HepG2 (cell line): ENCODE measurements around the gene DSE. TPM values are rescaled to one million over a fixed set of nuclear protein-coding genes. Genes with fewer than 3 reads are reported as not detected.

Experiments used
- ATAC-seq: fragments of 200-7000 bp; cut with Tn5 transposase; 3 replicates; pipeline ENCODE4 v1.9.1; 2020; ENCODE audit warnings: mild to moderate bottlenecking, moderate library complexity
- BruUV-seq: library from RNA; stranded (reverse); fragments of 400-500 nt; replicated peaks from 2 replicates; lab custom pipeline; 2021; lab: Mats Ljungman, UMichigan
- CTCF ChIA-PET: fragments of 300-600 bp; formaldehyde crosslinking; extraction: SDS; loops from one replicate; lab custom pipeline; 2021; ENCODE audit warnings: low total read pairs, inconsistent platforms, low intra/inter-chr PET ratio; lab: Yijun Ruan, JAX
- POLR2A ChIA-PET: fragments of 350-600 bp; sonication (Branson Sonifier 250); formaldehyde crosslinking; loops from one replicate; lab custom pipeline; 2020; ENCODE audit warnings: antibody characterized with exemption, inconsistent platforms; lab: Yijun Ruan, JAX
- DNase-seq: peaks from one replicate; pipeline ENCODE4 v3.0.0-alpha.2; 2015; ENCODE audit warnings: low spot score
- FAIRE-seq: peaks from 3 replicates; lab custom pipeline; 2011; peaks lifted over from hg19 to GRCh38; lab: Jason Lieb, UNC
- H2AFZ ChIP-seq: one replicate; pipeline ENCODE4 v1.6.1; 2011; ENCODE audit warnings: low read length, inconsistent platforms
- H3K27ac ChIP-seq: fragments of 300-600 bp; 3 replicates; pipeline ENCODE4 v1.8.0; 2011; ENCODE audit warnings: mixed run types, mild to moderate bottlenecking, mixed read lengths, low read length, inconsistent platforms; ENCODE audit not compliant: insufficient read depth; ENCODE audit errors: extremely low read length
- H3K27me3 ChIP-seq, 2 experiments: fragments of 200-600 bp in 1 of 2; 2 replicates in 1 of 2; 3 replicates in 1 of 2; pipeline versions ENCODE4 v1.6.0 to v1.8.0; 2011; ENCODE audit warnings: low read length in 2 of 2, mild to moderate bottlenecking in 2 of 2, moderate library complexity in 2 of 2, inconsistent platforms in 1 of 2; ENCODE audit not compliant: insufficient read depth in 2 of 2, control insufficient read depth in 1 of 2
- H3K36me3 ChIP-seq, 2 experiments: fragments of 200-600 bp in 1 of 2; replicated peaks in 1 of 2; 2 replicates in 1 of 2; 3 replicates in 1 of 2; pipeline versions ENCODE4 v1.5.1 to v1.8.0; 2011; ENCODE audit warnings: low read length in 2 of 2, inconsistent platforms in 1 of 2; ENCODE audit not compliant: insufficient read depth in 2 of 2, control insufficient read depth in 1 of 2
- H3K4me1 ChIP-seq: 2 replicates; pipeline ENCODE4 v1.5.1; 2012; ENCODE audit warnings: low read length, inconsistent platforms; ENCODE audit not compliant: insufficient read depth
- H3K4me2 ChIP-seq: 2 replicates; pipeline ENCODE4 v1.6.0; 2011; ENCODE audit warnings: low read depth, low read length, inconsistent platforms
- H3K4me3 ChIP-seq, 3 experiments: fragments of 200-600 bp in 1 of 3; sonication (generic), shearing (Covaris generic) in 1 of 3; replicated peaks in 1 of 3; 2 replicates each; pipeline ENCODE4 v1.5.1; 2011 to 2016; ENCODE audit warnings: low read length in 3 of 3, inconsistent platforms in 2 of 3, low read depth in 2 of 3, mild to moderate bottlenecking in 2 of 3, control low read depth in 1 of 3, mixed read lengths in 1 of 3; ENCODE audit not compliant: insufficient read depth in 1 of 3
- H3K79me2 ChIP-seq: one replicate; pipeline ENCODE4 v1.6.1; 2011; ENCODE audit warnings: low read length, inconsistent platforms; ENCODE audit not compliant: insufficient read depth
- H3K9ac ChIP-seq: 2 replicates; pipeline ENCODE4 v1.6.0; 2011; ENCODE audit warnings: mild to moderate bottlenecking, low read depth, low read length, inconsistent platforms; ENCODE audit not compliant: insufficient read depth
- H3K9me3 ChIP-seq: 2 replicates; pipeline ENCODE4 v1.5.1; 2012; ENCODE audit warnings: mild to moderate bottlenecking, low read length
- H4K20me1 ChIP-seq: 2 replicates; pipeline ENCODE4 v1.6.0; 2011; ENCODE audit warnings: inconsistent platforms, mild to moderate bottlenecking, low read length, moderate library complexity; ENCODE audit not compliant: insufficient read depth
- ASH2L ChIP-seq: fragments of 300-600, 200-600 bp; sonication (generic); IDR thresholded peaks from 2 replicates; pipeline ENCODE4 v1.7.0; 2017; ENCODE audit warnings: low read depth, mild to moderate bottlenecking, moderate library complexity, mixed read lengths, low read length; ENCODE audit not compliant: insufficient read length
- CBX2 ChIP-seq, 2 experiments: fragments of 200-600 bp in 1 of 2; sonication (generic); formaldehyde crosslinking in 1 of 2; IDR thresholded peaks; 2 replicates each; pipeline versions ENCODE4 v1.7.0 to v1.8.1; 2018 to 2022; ENCODE audit warnings: low read depth in 2 of 2, low read length in 1 of 2, mild to moderate bottlenecking in 1 of 2, missing genetic modification reagents in 1 of 2
- GZF1 ChIP-seq: sonication (generic); formaldehyde crosslinking; IDR thresholded peaks from 2 replicates; pipeline ENCODE4 v1.5.1; 2020; ENCODE audit warnings: mild to moderate bottlenecking, missing genetic modification reagents
- KLF13 ChIP-seq: sonication (generic); formaldehyde crosslinking; IDR thresholded peaks from 2 replicates; pipeline ENCODE4 v1.4.0; 2020; ENCODE audit warnings: mild to moderate bottlenecking, missing genetic modification reagents
- MTA3 ChIP-seq: sonication (generic); formaldehyde crosslinking; IDR thresholded peaks from 2 replicates; pipeline ENCODE4 v1.4.0; 2020; ENCODE audit warnings: missing genetic modification reagents
- SCMH1 ChIP-seq: sonication (generic); formaldehyde crosslinking; IDR thresholded peaks from 2 replicates; pipeline ENCODE4 v1.9.0; 2021; ENCODE audit warnings: missing genetic modification reagents, mild to moderate bottlenecking, borderline replicate concordance
- SP4 ChIP-seq: sonication (generic); formaldehyde crosslinking; IDR thresholded peaks from 2 replicates; pipeline ENCODE4 v1.8.1; 2023; ENCODE audit warnings: mild to moderate bottlenecking, missing genetic modification reagents
- ZNF17 ChIP-seq: sonication (generic); formaldehyde crosslinking; IDR thresholded peaks from 2 replicates; pipeline ENCODE4 v1.5.0; 2020; ENCODE audit warnings: mild to moderate bottlenecking, missing genetic modification reagents
- ZNF703 ChIP-seq: sonication (generic); formaldehyde crosslinking; IDR thresholded peaks from 2 replicates; pipeline ENCODE4 v1.5.1; 2020; ENCODE audit warnings: missing genetic modification reagents, mild to moderate bottlenecking, moderate library complexity, borderline replicate concordance
- ZNF713 ChIP-seq: sonication (generic); formaldehyde crosslinking; IDR thresholded peaks from 2 replicates; pipeline ENCODE4 v1.4.0; 2020; ENCODE audit warnings: mild to moderate bottlenecking, missing genetic modification reagents
- WGBS: methylation state at CpG from one replicate; pipeline ENCODE4 v1.1.6; 2017; ENCODE audit warnings: low lambda C conversion rate; 5-methylcytosine and 5-hydroxymethylcytosine counted together
- in situ Hi-C: cut with HindIII; loops from 2 replicates; pipeline ENCODE4 v1.10.0; 2017; ENCODE audit warnings: low pct_unique_long_range_greater_than_20kb; ENCODE audit not compliant: extremely low pct_ligation_motif_present
- intact Hi-C: fragments of 100-400 bp; cut with micrococcal nuclease; formaldehyde crosslinking; loops from one replicate; pipeline ENCODE4 v1.10.0; 2022; ENCODE audit not compliant: unreplicated experiment
- polyA plus RNA-seq, 8 experiments: library from polyadenylated mRNA; depleted of rRNA in 3 of 8; stranded (reverse) in 7 of 8; unstranded in 1 of 8; fragments of >200 nt; fragmentation: Illumina TruSeq in 4 of 8; extraction: Trizol in 4 of 8; gene quantifications; 2 replicates each; pipeline versions ENCODE4 v1.2.1 to v1.2.3, GENCODE V29; 2011 to 2016; ENCODE audit warnings: low read depth in 4 of 8, missing spikeins in 1 of 8, mixed read lengths in 1 of 8; ENCODE audit not compliant: insufficient read depth in 1 of 8
- total RNA-seq, 5 experiments: library from RNA; depleted of rRNA; stranded (reverse); fragments of >200 nt; fragmentation: Illumina TruSeq; extraction: Trizol; gene quantifications; 2 replicates each; pipeline ENCODE4 v1.2.3, GENCODE V29; 2016; ENCODE audit warnings: low read depth in 1 of 5
- TF ChIP-seq, protein P1 (sequence below): sonication (generic); formaldehyde crosslinking; conservative IDR thresholded peaks from 2 replicates; pipeline ENCODE4 v1.8.0; 2022; ENCODE audit warnings: missing genetic modification reagents
- TF ChIP-seq, protein P2 (sequence below): sonication (generic); formaldehyde crosslinking; IDR thresholded peaks from 2 replicates; pipeline ENCODE4 v1.4.0; 2020; ENCODE audit warnings: mild to moderate bottlenecking, missing genetic modification reagents

DSE gene
- total and polyA plus RNA-seq, 2 of the 13 experiments (the other 11 are each of a cell fraction or from before 2014, with no cell fraction given) = 2.6 to 4.6 TPM

DNA sequence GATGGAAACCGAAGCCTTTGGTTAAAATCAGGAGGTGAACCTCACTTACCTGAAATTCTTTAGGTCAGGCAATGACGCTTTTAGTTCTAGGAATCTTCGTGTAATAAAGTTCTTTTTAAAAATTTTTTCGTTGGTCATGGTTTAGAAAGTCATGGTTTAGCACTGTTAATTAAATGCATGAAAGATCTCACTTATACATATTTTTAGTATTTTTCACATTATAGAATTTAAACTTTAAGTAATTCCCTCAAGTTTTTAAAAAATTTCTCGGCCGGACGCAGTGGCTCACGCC, 1.1 kb downstream of the DSE start:
- FAIRE-seq (peak; percentile 26), ATAC-seq (no peak), DNase-seq (no peak)
- 46% methylated on average over 8 of the region's 8 CpGs for WGBS
- H3K27ac ChIP-seq = no peak overlapping the region
- peaks cover 9 to 51% of the 10 kb centered on the region in 2 experiments for H3K27me3 ChIP-seq
- H2AFZ ChIP-seq = no peak overlapping the region
- H3K9ac ChIP-seq = no peak overlapping the region
- peak overlapping the region in 2 of 3 experiments; percentile 51 to 71; a peak in 4 of 6 replicates for H3K4me3 ChIP-seq
- H3K4me2 ChIP-seq = peak overlapping the region; percentile 89
- BruUV-seq = no TSS peak
- H3K36me3 ChIP-seq = no peaks in the 10 kb centered on the region
- no peaks in the 10 kb centered on the region for H3K79me2 ChIP-seq
- in situ Hi-C loops (no loop called here), intact Hi-C loops (loop anchor here (5.0 kb wide), 1 partner anchor 80 kb away; no protein-coding TSS in a partner anchor)
- POLR2A ChIA-PET = no interaction called here
- no peaks in the 10 kb centered on the region for H3K9me3 ChIP-seq
- TF ChIP-seq SCMH1 (CRISPR knock-in tag) (0 out of 2 replicates have a peak, but pooled peaks have one; percentile 35), GZF1 (CRISPR knock-in tag) (no peak), ZNF17 (CRISPR knock-in tag) (no peak), CBX2 (IDR thresholded peaks at IDR 0.05; ENCODE audit: low read depth, low read length) (peak; percentile 96), CBX2 (CRISPR knock-in tag; IDR thresholded peaks at IDR 0.05; ENCODE audit: low read depth) (no peak), ZNF703 (CRISPR knock-in tag) (no peak)
- H4K20me1 ChIP-seq = no peaks in the 10 kb centered on the region
- H3K4me1 ChIP-seq = peaks cover 11% of the 10 kb centered on the region
- CTCF ChIA-PET = no interaction called here

DNA sequence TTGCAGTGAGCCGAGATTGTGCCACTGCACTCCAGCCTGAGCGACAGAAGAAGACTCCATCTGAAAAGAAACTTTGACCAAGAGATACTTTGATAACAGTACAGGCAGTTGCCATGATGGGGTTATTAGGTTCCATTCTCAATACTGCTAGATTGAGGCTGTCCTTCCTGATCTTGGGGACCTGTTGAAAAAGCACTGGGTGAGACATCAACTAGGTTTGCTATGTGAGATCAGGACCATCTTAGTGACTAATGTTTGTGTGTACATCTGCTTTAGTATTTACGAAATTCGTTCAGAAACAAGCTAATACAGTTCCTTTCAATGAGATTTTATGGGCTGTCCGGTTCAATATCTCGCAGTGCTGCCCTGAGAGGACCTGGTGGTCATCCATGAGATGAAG, 2.6 kb downstream of the DSE start:
- 50% methylated on average over 6 of the region's 6 CpGs for WGBS
- H4K20me1 ChIP-seq = no peaks in the 10 kb centered on the region
- no peak overlapping the region for H2AFZ ChIP-seq
- TF ChIP-seq ASH2L (no peak), SP4 (CRISPR knock-in tag) (no peak), KLF13 (no peak), MTA3 (no peak), ZNF713 (CRISPR knock-in tag) (no peak)
- TF ChIP-seq, protein P1, sequence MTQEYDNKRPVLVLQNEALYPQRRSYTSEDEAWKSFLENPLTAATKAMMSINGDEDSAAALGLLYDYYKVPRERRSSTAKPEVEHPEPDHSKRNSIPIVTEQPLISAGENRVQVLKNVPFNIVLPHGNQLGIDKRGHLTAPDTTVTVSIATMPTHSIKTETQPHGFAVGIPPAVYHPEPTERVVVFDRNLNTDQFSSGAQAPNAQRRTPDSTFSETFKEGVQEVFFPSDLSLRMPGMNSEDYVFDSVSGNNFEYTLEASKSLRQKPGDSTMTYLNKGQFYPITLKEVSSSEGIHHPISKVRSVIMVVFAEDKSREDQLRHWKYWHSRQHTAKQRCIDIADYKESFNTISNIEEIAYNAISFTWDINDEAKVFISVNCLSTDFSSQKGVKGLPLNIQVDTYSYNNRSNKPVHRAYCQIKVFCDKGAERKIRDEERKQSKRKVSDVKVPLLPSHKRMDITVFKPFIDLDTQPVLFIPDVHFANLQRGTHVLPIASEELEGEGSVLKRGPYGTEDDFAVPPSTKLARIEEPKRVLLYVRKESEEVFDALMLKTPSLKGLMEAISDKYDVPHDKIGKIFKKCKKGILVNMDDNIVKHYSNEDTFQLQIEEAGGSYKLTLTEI = no peak
- TF ChIP-seq, protein P2, sequence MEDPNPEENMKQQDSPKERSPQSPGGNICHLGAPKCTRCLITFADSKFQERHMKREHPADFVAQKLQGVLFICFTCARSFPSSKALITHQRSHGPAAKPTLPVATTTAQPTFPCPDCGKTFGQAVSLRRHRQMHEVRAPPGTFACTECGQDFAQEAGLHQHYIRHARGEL (CRISPR knock-in tag) = no peak
- no peak overlapping the region for H3K4me2 ChIP-seq
- peaks cover 11% of the 10 kb centered on the region for H3K4me1 ChIP-seq
- H3K9me3 ChIP-seq = no peaks in the 10 kb centered on the region
- no peak overlapping the region for H3K4me3 ChIP-seq
- no peaks in the 10 kb centered on the region for H3K79me2 ChIP-seq
- H3K36me3 ChIP-seq = no peaks in the 10 kb centered on the region
- intact Hi-C loops = loop anchor here (5.0 kb wide), 1 partner anchor 81 kb away; no protein-coding TSS in a partner anchor
- FAIRE-seq (no peak), ATAC-seq (no peak), DNase-seq (no peak)
- H3K27ac ChIP-seq = no peak overlapping the region
- BruUV-seq = no TSS peak
- in situ Hi-C loops = no loop called here
- ChIA-PET CTCF (no interaction called here), POLR2A (no interaction called here)
- H3K9ac ChIP-seq = no peak overlapping the region
- peaks cover 9 to 48% of the 10 kb centered on the region in 2 experiments for H3K27me3 ChIP-seq
